ENCODE data around the gene DISC1. TPM values are rescaled to one million over a fixed set of nuclear protein-coding genes. Genes with fewer than 3 reads are reported as not detected.

DISC1 gene
- total RNA-seq, 1 experiment from 2014 or later: 0.36 TPM

DNA sequence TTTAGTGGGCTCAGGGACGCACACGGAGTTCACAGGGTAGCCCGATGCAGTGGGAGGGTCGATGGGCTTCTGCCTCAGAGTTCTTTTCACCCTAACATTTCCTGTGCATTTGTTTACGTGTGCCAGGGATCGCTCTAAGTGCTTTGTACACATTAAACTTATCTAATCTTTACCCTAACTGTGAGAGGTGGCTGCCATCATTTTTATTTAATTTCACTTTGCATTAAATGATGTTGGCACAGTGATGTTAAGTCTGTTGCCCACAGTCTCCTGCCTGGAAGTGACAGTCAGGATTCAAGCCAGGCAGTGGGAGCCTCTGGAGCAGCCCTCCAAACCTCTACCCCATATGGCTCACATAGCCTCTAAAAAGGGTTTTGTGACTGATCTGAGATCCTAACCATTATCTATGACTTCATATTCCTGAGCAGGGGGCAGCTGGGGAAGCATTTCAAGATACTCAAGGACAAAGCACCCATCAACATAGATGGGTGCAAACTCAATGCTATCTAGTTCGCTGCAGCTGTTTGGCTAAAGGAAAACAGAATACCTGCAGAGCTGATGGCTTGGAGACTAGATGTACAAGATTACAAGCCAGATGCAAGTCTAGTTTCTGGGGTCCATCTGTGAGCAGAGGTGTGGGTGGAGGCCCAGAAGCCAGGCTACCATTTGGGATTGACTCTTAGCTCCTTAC, 303.8 kb downstream of the DISC1 start:
- CTCF ChIA-PET: no interaction called here
- in situ Hi-C loops (cut with HindIII; ENCODE audit: low pct_unique_long_range_greater_than_20kb, low sequenced_read_pairs): no loop called here
- Histone ChIP-seq H3K36me3 (ENCODE audit: control insufficient read depth, insufficient read depth, low read length) (no peaks in the 10 kb centered on the region), H3K4me1 (ENCODE audit: control insufficient read depth, insufficient read depth, low read length) (no peaks in the 10 kb centered on the region), H3K9me3 (ENCODE audit: control insufficient read depth, insufficient read depth, low read depth, low read length) (no peaks in the 10 kb centered on the region), H3K27ac (ENCODE audit: low read length) (no peak overlapping the region), H3K27me3 (ENCODE audit: control insufficient read depth, insufficient read depth, low read length) (no peaks in the 10 kb centered on the region; the same call in 1 of the 2 replicates), H3K4me3 (ENCODE audit: low read depth in 2 of 2, low read length in 2 of 2) (no peak overlapping the region)
- intact Hi-C loops (cut with micrococcal nuclease; ENCODE audit: unreplicated experiment): no loop called here
- POLR2A ChIA-PET: no interaction called here
- ATAC-seq (no peak), DNase-seq (ENCODE audit: low read depth, low spot score) (no peak)
- TF ChIP-seq POLR2AphosphoS5 (IDR thresholded peaks at IDR 0.05; ENCODE audit: low read depth, low read length): no peak
- TF ChIP-seq, protein P1, sequence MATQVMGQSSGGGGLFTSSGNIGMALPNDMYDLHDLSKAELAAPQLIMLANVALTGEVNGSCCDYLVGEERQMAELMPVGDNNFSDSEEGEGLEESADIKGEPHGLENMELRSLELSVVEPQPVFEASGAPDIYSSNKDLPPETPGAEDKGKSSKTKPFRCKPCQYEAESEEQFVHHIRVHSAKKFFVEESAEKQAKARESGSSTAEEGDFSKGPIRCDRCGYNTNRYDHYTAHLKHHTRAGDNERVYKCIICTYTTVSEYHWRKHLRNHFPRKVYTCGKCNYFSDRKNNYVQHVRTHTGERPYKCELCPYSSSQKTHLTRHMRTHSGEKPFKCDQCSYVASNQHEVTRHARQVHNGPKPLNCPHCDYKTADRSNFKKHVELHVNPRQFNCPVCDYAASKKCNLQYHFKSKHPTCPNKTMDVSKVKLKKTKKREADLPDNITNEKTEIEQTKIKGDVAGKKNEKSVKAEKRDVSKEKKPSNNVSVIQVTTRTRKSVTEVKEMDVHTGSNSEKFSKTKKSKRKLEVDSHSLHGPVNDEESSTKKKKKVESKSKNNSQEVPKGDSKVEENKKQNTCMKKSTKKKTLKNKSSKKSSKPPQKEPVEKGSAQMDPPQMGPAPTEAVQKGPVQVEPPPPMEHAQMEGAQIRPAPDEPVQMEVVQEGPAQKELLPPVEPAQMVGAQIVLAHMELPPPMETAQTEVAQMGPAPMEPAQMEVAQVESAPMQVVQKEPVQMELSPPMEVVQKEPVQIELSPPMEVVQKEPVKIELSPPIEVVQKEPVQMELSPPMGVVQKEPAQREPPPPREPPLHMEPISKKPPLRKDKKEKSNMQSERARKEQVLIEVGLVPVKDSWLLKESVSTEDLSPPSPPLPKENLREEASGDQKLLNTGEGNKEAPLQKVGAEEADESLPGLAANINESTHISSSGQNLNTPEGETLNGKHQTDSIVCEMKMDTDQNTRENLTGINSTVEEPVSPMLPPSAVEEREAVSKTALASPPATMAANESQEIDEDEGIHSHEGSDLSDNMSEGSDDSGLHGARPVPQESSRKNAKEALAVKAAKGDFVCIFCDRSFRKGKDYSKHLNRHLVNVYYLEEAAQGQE (IDR thresholded peaks at IDR 0.05; ENCODE audit: insufficient read depth in 1 of 2, low read depth in 2 of 2, low read length in 1 of 2): no peak
- TF ChIP-seq, protein P2, sequence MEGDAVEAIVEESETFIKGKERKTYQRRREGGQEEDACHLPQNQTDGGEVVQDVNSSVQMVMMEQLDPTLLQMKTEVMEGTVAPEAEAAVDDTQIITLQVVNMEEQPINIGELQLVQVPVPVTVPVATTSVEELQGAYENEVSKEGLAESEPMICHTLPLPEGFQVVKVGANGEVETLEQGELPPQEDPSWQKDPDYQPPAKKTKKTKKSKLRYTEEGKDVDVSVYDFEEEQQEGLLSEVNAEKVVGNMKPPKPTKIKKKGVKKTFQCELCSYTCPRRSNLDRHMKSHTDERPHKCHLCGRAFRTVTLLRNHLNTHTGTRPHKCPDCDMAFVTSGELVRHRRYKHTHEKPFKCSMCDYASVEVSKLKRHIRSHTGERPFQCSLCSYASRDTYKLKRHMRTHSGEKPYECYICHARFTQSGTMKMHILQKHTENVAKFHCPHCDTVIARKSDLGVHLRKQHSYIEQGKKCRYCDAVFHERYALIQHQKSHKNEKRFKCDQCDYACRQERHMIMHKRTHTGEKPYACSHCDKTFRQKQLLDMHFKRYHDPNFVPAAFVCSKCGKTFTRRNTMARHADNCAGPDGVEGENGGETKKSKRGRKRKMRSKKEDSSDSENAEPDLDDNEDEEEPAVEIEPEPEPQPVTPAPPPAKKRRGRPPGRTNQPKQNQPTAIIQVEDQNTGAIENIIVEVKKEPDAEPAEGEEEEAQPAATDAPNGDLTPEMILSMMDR (IDR thresholded peaks at IDR 0.05): no peak
- TF ChIP-seq TCF7L2 (IDR thresholded peaks at IDR 0.05; ENCODE audit: low read depth, low read length): no peak
- no peak for TF ChIP-seq SIN3A (IDR thresholded peaks at IDR 0.05; ENCODE audit: borderline replicate concordance, insufficient read depth, low read depth, low read length)
- no TSS peak for BruUV-seq (replicated peaks)

DNA sequence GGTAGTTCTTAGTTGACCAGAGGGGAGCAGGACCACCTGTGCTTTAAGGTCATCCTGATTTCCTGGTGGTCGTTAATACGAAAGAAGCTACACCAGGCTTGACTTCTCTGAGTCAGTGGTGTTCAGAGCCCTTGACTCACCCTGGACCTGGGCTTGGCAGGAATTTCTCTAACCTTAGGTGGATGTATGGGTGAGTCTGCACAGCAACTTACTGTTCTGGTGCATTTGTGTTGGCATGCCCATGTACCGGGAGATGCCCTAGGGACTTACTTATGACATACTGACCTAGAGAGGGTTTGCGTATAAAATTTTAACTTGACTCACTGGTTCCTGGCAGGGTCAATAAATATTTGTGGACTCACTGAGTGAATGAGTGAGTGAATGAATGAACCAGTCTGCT, 304.6 kb downstream of the DISC1 start:
- ATAC-seq (no peak), DNase-seq (ENCODE audit: low read depth, low spot score) (no peak)
- no peaks in the 10 kb centered on the region for H3K4me1 ChIP-seq (ENCODE audit: control insufficient read depth, insufficient read depth, low read length)
- H3K36me3 ChIP-seq (ENCODE audit: control insufficient read depth, insufficient read depth, low read length): no peaks in the 10 kb centered on the region
- TF ChIP-seq, protein P2 (IDR thresholded peaks at IDR 0.05): no peak
- TF ChIP-seq TCF7L2 (IDR thresholded peaks at IDR 0.05; ENCODE audit: low read depth, low read length): no peak
- no peak for TF ChIP-seq POLR2AphosphoS5 (IDR thresholded peaks at IDR 0.05; ENCODE audit: low read depth, low read length)
- TF ChIP-seq, protein P1 (IDR thresholded peaks at IDR 0.05; ENCODE audit: insufficient read depth in 1 of 2, low read depth in 2 of 2, low read length in 1 of 2): no peak
- POLR2A ChIA-PET: no interaction called here
- intact Hi-C loops (cut with micrococcal nuclease; ENCODE audit: unreplicated experiment): no loop called here
- CTCF ChIA-PET: interaction anchor here (1.1 kb wide), 1 partner anchor 175 kb away, joined by 4 read pairs; no protein-coding TSS in a partner anchor
- H3K4me3 ChIP-seq (ENCODE audit: low read depth in 2 of 2, low read length in 2 of 2): no peak overlapping the region
- no TSS peak for BruUV-seq (replicated peaks)
- H3K27me3 ChIP-seq (ENCODE audit: control insufficient read depth, insufficient read depth, low read length): no peaks in the 10 kb centered on the region; the same call in 1 of the 2 replicates
- in situ Hi-C loops (cut with HindIII; ENCODE audit: low pct_unique_long_range_greater_than_20kb, low sequenced_read_pairs): no loop called here
- H3K27ac ChIP-seq (ENCODE audit: low read length): no peak overlapping the region
- no peaks in the 10 kb centered on the region for H3K9me3 ChIP-seq (ENCODE audit: control insufficient read depth, insufficient read depth, low read depth, low read length)
